GM12878 (cell line): ENCODE data around the gene MXRA8. TPM values are rescaled to one million over a fixed set of nuclear protein-coding genes. Genes with fewer than 3 reads are reported as not detected.

Source experiments
- ATF3 ChIP-seq: IDR thresholded peaks from 2 replicates; pipeline ENCODE4 v1.6.1; 2011; ENCODE audit warnings: low read depth, mild to moderate bottlenecking, low read length, moderate library complexity, borderline replicate concordance; ENCODE audit errors: extremely low read depth
- ATF7 ChIP-seq: fragments of 450-650 bp; IDR thresholded peaks from 2 replicates; pipeline ENCODE4 v1.6.1; 2016; ENCODE audit warnings: low read depth, mild to moderate bottlenecking
- CTCF ChIP-seq, 3 experiments: IDR thresholded peaks in 2 of 3; conservative IDR thresholded peaks in 1 of 3; 2 replicates each; pipeline ENCODE4 v1.5.1; 2011; ENCODE audit warnings: low read depth in 3 of 3, low read length in 3 of 3, mild to moderate bottlenecking in 3 of 3, control low read depth in 2 of 3, moderate library complexity in 2 of 3, inconsistent platforms in 1 of 3, mixed read lengths in 1 of 3; ENCODE audit not compliant: control insufficient read depth in 2 of 3, insufficient read depth in 1 of 3; ENCODE audit errors: extremely low read depth in 1 of 3
- E2F8 ChIP-seq: fragments of 450-650 bp; IDR thresholded peaks from 2 replicates; pipeline ENCODE4 v1.6.1; 2018; ENCODE audit warnings: mild to moderate bottlenecking, low read depth, moderate library complexity; ENCODE audit not compliant: partially characterized antibody
- GATAD2B ChIP-seq: fragments of 450-650 bp; conservative IDR thresholded peaks from 2 replicates; pipeline ENCODE4 v1.6.1; 2017; ENCODE audit warnings: low read depth, mild to moderate bottlenecking, moderate library complexity
- HDAC2 ChIP-seq: fragments of 200-600 bp; sonication (generic); IDR thresholded peaks from 2 replicates; pipeline ENCODE4 v1.6.1; 2017
- IKZF2 ChIP-seq, 2 experiments: fragments of 450-650 bp; IDR thresholded peaks; 2 replicates each; pipeline ENCODE4 v1.6.1; 2017; ENCODE audit warnings: mild to moderate bottlenecking in 2 of 2, moderate library complexity in 2 of 2
- KAT2A ChIP-seq: conservative IDR thresholded peaks from 2 replicates; pipeline ENCODE4 v1.6.1; 2011; ENCODE audit warnings: low read depth, low read length; ENCODE audit not compliant: control insufficient read depth
- KLF5 ChIP-seq: fragments of 450-650 bp; IDR thresholded peaks from 2 replicates; pipeline ENCODE4 v1.6.1; 2014; ENCODE audit warnings: mild to moderate bottlenecking; ENCODE audit not compliant: partially characterized antibody
- MEF2A ChIP-seq: IDR thresholded peaks from 2 replicates; pipeline ENCODE4 v1.6.1; 2011; ENCODE audit warnings: low read depth, mild to moderate bottlenecking, low read length, moderate library complexity; ENCODE audit not compliant: insufficient read depth
- MEF2B ChIP-seq: fragments of 450-650 bp; IDR thresholded peaks from 2 replicates; pipeline ENCODE4 v1.6.1; 2018; ENCODE audit warnings: mild to moderate bottlenecking, moderate library complexity; ENCODE audit not compliant: partially characterized antibody, poor library complexity, severe bottlenecking
- MYB ChIP-seq: fragments of 150-350 bp; IDR thresholded peaks from 2 replicates; pipeline ENCODE4 v1.6.1; 2014; ENCODE audit warnings: mild to moderate bottlenecking, low read depth, low read length, borderline replicate concordance
- RB1 ChIP-seq: fragments of 450-650 bp; formaldehyde crosslinking; IDR thresholded peaks from 2 replicates; pipeline ENCODE4 v1.6.1; 2017; ENCODE audit warnings: mild to moderate bottlenecking, borderline replicate concordance
- STAT1 ChIP-seq: fragments of 450-650 bp; conservative IDR thresholded peaks from 2 replicates; pipeline ENCODE4 v1.6.1; 2014; ENCODE audit warnings: antibody characterized with exemption, mild to moderate bottlenecking
- TBL1XR1 ChIP-seq: IDR thresholded peaks from 2 replicates; pipeline ENCODE4 v1.6.1; 2012; ENCODE audit warnings: low read depth, low read length, improper control_type of control experiment
- USF2 ChIP-seq: IDR thresholded peaks from 2 replicates; pipeline ENCODE4 v1.6.1; 2011; ENCODE audit warnings: low read depth, low read length, improper control_type of control experiment, borderline replicate concordance
- ZNF274 ChIP-seq: IDR thresholded peaks from one replicate; pipeline ENCODE4 v1.8.0; 2011; ENCODE audit not compliant: insufficient read length, insufficient read depth
- ZNF687 ChIP-seq: fragments of 450-650 bp; IDR thresholded peaks from 2 replicates; pipeline ENCODE4 v1.6.1; 2017; ENCODE audit warnings: mild to moderate bottlenecking, moderate library complexity
- polyA plus RNA-seq, 11 experiments: library from polyadenylated mRNA; depleted of rRNA in 4 of 11; unstranded in 6 of 11; stranded (reverse) in 5 of 11; fragments of >200 nt; fragmentation: Nextera tagmentation in 4 of 11; fragmentation: Illumina TruSeq in 1 of 11; extraction: Ambion mirVana in 4 of 11; extraction: Trizol in 1 of 11; gene quantifications; 1 replicate in 1 of 11; 2 replicates in 10 of 11; pipeline versions ENCODE4 v1.2.1 to v1.2.3, GENCODE V29; 2011 to 2016; ENCODE audit warnings: inconsistent platforms in 2 of 11, missing spikeins in 2 of 11, low read depth in 1 of 11
- total RNA-seq, 4 experiments: library from RNA; depleted of rRNA in 3 of 4; stranded (reverse); fragments of >200 nt in 3 of 4; fragmentation: Illumina TruSeq in 1 of 4; extraction: Trizol in 1 of 4; gene quantifications; 2 replicates each; pipeline versions ENCODE4 v1.2.1 to v1.2.3, GENCODE V29; 2013 to 2021

MXRA8 gene
- total and polyA plus RNA-seq, 10 of the 15 experiments (the other 5 are each of a cell fraction or from before 2014, with no cell fraction given): 0.11 to 0.54 (median 0.21) TPM; not detected in 6

- TF ChIP-seq E2F8 (no peak), ZNF274 (no peak), CTCF (IDR thresholded peaks at IDR 0.05 in 2 of 3, conservative IDR thresholded peaks at IDR 0.05 in 1 of 3; ENCODE audit: control insufficient read depth in 2 of 3, extremely low read depth in 1 of 3, insufficient read depth in 1 of 3, low read depth in 3 of 3, low read length in 3 of 3) (peak; percentile 79 to 95 (median 93)), MYB (no peak), USF2 (no peak), ZNF687 (no peak), MEF2B (no peak), KAT2A (no peak), ATF3 (0 out of 2 replicates have a peak, but pooled peaks have one; percentile 11), KLF5 (no peak), RB1 (no peak), IKZF2 (IDR thresholded peaks at IDR 0.05) (peak in 1 of 2 experiments; percentile 19; a peak in 2 of 4 replicates), TBL1XR1 (no peak), HDAC2 (no peak), MEF2A (no peak), GATAD2B (peak; percentile 32; the same call in 1 of the 2 replicates), ATF7 (no peak), STAT1 (no peak)
These were observed 13.7 kb upstream of the MXRA8 start (continued) for GRCh38 chr1:1371746-1372711.
